PC-9 (cell line): ENCODE data around the gene TMPRSS12. TPM values are rescaled to one million over a fixed set of nuclear protein-coding genes. Genes with fewer than 3 reads are reported as not detected.
"Not testable (repeated sequence)": the region's sequence is repeated elsewhere in the genome, so short reads cannot be mapped to it uniquely, and the experiment has no call there.

ENCODE experiments used
- BruUV-seq: library from RNA; stranded (reverse); fragments of 400-500 nt; replicated peaks from 2 replicates; lab custom pipeline; 2021; lab: Mats Ljungman, UMichigan
- CTCF ChIA-PET: fragments of 300-600 bp; sonication (Branson Sonifier 250); formaldehyde crosslinking; loops from one replicate; lab custom pipeline; 2022; ENCODE audit warnings: antibody characterized with exemption; lab: Charles Lee
- POLR2A ChIA-PET: fragments of 300-600 bp; sonication (Branson Sonifier 250); formaldehyde crosslinking; loops from one replicate; lab custom pipeline; 2022; ENCODE audit warnings: antibody characterized with exemption; ENCODE audit not compliant: unreplicated experiment; lab: Charles Lee
- DNase-seq, 2 experiments: peaks; one replicate each; pipeline versions ENCODE4 v3.0.0 to v3.0.0-alpha.2; 2015 to 2022; ENCODE audit warnings: mixed read lengths in 1 of 2
- H2AFZ ChIP-seq: fragments of 200-600 bp; sonication (generic); 2 replicates; pipeline ENCODE4 v1.8.1; 2017; ENCODE audit warnings: antibody characterized with exemption
- H3F3A ChIP-seq: fragments of 200-600 bp; sonication (generic); 2 replicates; pipeline ENCODE4 v1.8.1; 2017; ENCODE audit warnings: antibody characterized with exemption, mild to moderate bottlenecking, low read depth; ENCODE audit not compliant: insufficient read depth
- H3K27ac ChIP-seq: fragments of 200-600 bp; sonication (generic); 2 replicates; pipeline ENCODE4 v1.6.1; 2016; ENCODE audit warnings: mixed run types
- H3K27me3 ChIP-seq: fragments of 200-600 bp; sonication (generic); 2 replicates; pipeline ENCODE4 v1.6.1; 2016; ENCODE audit warnings: low read depth, mixed run types; ENCODE audit not compliant: insufficient read depth
- H3K36me3 ChIP-seq: fragments of 200-600 bp; sonication (generic); 2 replicates; pipeline ENCODE4 v1.6.1; 2016; ENCODE audit warnings: low read depth, mixed run types
- H3K4me1 ChIP-seq: fragments of 200-600 bp; sonication (generic); replicated peaks from 2 replicates; pipeline ENCODE4 v1.6.1; 2016; ENCODE audit warnings: mixed run types; ENCODE audit not compliant: insufficient read depth
- H3K4me2 ChIP-seq: fragments of 200-600 bp; sonication (generic); 2 replicates; pipeline ENCODE4 v1.6.1; 2017; ENCODE audit warnings: mixed run types
- H3K4me3 ChIP-seq: fragments of 200-600 bp; sonication (generic); 2 replicates; pipeline ENCODE4 v1.6.1; 2016; ENCODE audit warnings: mixed run types
- H3K79me2 ChIP-seq: fragments of 200-600 bp; sonication (generic); 2 replicates; pipeline ENCODE4 v1.6.1; 2017; ENCODE audit warnings: low read depth, mixed run types
- H3K9me2 ChIP-seq: fragments of 200-600 bp; sonication (generic); 2 replicates; pipeline ENCODE4 v1.8.1; 2017; ENCODE audit warnings: mild to moderate bottlenecking; ENCODE audit not compliant: insufficient read depth
- H3K9me3 ChIP-seq: fragments of 200-600 bp; sonication (generic); 2 replicates; pipeline ENCODE4 v1.8.1; 2016; ENCODE audit warnings: low read depth; ENCODE audit not compliant: insufficient read depth
- H4K20me1 ChIP-seq: fragments of 200-600 bp; sonication (generic); 2 replicates; pipeline ENCODE4 v1.8.1; 2017; ENCODE audit not compliant: insufficient read depth
- EZH2 ChIP-seq: fragments of 200-600 bp; sonication (generic); IDR thresholded peaks from 2 replicates; pipeline ENCODE4 v1.8.0; 2017; ENCODE audit warnings: antibody characterized with exemption, low read depth
- intact Hi-C: fragments of 100-400 bp; cut with micrococcal nuclease; formaldehyde crosslinking; loops from one replicate; pipeline ENCODE4 v1.10.0; 2022; ENCODE audit not compliant: unreplicated experiment
- total RNA-seq: library from RNA; stranded (reverse); gene quantifications from 2 replicates; pipeline ENCODE4 v1.2.3, GENCODE V29; 2021
- TF ChIP-seq, protein P1 (sequence below): fragments of 200-600 bp; sonication (generic); conservative IDR thresholded peaks from 2 replicates; pipeline ENCODE4 v1.6.1; 2017; ENCODE audit warnings: mixed run types, antibody characterized with exemption, mild to moderate bottlenecking, moderate library complexity

The TMPRSS12 gene
- total RNA-seq, 1 experiment from 2014 or later: not detected

DNA sequence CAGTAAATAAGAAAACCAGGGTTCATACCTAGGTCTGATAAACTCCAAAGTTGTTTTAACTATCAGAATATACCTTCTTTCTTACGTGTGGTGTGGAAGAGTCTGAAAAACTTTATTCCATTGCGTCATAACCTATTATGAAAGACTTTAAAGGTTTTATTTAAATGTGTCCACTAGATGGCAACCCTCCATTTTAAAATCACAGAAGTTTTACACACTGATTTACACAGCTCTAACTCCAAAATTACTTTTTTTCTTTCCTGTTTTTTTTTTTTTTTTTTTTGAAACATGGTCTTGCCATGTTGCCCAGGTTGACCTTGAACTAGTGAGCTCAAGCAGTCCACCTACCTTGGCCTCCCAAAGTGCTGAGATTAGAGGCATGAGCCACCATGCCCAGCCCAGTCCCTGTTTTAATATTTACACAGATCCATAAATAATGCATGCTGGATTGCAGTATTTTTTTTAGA is 17.3 kb upstream of the TMPRSS12 start:
- BruUV-seq: no TSS peak
- Histone ChIP-seq H3K36me3 (no peaks in the 10 kb centered on the region), H3K27ac (peak overlapping the region; percentile 47), H2AFZ (peak overlapping the region; percentile 48; the same call in 1 of the 2 replicates), H3K4me1 (peaks cover 4% of the 10 kb centered on the region), H3K9me3 (no peaks in the 10 kb centered on the region), H3F3A (peaks cover 28% of the 10 kb centered on the region), H3K79me2 (no peaks in the 10 kb centered on the region), H3K4me2 (peak overlapping the region; percentile 46), H3K27me3 (no peaks in the 10 kb centered on the region), H3K4me3 (no peak overlapping the region), H3K9me2 (no peaks in the 10 kb centered on the region), H4K20me1 (no peaks in the 10 kb centered on the region)
- TF ChIP-seq, protein P1, sequence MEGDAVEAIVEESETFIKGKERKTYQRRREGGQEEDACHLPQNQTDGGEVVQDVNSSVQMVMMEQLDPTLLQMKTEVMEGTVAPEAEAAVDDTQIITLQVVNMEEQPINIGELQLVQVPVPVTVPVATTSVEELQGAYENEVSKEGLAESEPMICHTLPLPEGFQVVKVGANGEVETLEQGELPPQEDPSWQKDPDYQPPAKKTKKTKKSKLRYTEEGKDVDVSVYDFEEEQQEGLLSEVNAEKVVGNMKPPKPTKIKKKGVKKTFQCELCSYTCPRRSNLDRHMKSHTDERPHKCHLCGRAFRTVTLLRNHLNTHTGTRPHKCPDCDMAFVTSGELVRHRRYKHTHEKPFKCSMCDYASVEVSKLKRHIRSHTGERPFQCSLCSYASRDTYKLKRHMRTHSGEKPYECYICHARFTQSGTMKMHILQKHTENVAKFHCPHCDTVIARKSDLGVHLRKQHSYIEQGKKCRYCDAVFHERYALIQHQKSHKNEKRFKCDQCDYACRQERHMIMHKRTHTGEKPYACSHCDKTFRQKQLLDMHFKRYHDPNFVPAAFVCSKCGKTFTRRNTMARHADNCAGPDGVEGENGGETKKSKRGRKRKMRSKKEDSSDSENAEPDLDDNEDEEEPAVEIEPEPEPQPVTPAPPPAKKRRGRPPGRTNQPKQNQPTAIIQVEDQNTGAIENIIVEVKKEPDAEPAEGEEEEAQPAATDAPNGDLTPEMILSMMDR: peak; percentile 79
- TF ChIP-seq EZH2: no peak
- DNase-seq: peak in 1 of 2 experiments; percentile 66
- ChIA-PET CTCF (interaction anchor here (0.6 to 1.7 kb wide), 14 partner anchors 14 to 532 kb away, joined by 3 to 11 read pairs (median 5); no protein-coding TSS in a partner anchor), POLR2A (interaction anchor here (0.6 to 0.9 kb wide), 4 partner anchors 39 to 239 kb away, joined by 3 to 26 read pairs (median 6); no protein-coding TSS in a partner anchor)
- intact Hi-C loops: loop anchor here (1.0 to 5.0 kb wide), 5 partner anchors 58 to 997 kb away; no protein-coding TSS in a partner anchor

DNA sequence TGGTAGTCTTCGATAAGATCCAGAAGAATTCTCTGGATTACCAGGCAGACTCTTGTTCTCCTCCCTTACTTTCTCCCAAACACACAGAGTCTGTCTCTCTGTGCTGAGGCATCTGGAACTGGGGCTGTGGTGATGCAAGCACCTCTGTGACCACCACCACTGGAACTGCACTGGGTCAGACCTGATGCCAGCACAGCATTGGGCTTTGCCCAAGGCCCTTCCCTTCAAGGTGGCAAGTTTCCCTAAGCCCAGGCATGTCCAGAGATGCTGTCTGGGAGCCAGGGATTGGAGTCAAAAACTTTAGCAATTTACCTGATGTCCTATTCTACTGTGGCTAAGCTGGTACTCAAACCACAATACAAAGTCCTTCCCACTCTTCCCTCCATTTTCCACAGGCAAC is 14.6 kb upstream of the TMPRSS12 start:
- Histone ChIP-seq H3K36me3 (no peaks in the 10 kb centered on the region), H3K27ac (no peak overlapping the region), H3K4me2 (no peak overlapping the region), H3F3A (peaks cover 16% of the 10 kb centered on the region; the same call in 1 of the 2 replicates), H2AFZ (no peak overlapping the region), H3K9me2 (no peaks in the 10 kb centered on the region), H3K9me3 (peaks cover 2% of the 10 kb centered on the region; the same call in 1 of the 2 replicates), H4K20me1 (no peaks in the 10 kb centered on the region), H3K4me3 (no peak overlapping the region), H3K79me2 (no peaks in the 10 kb centered on the region), H3K4me1 (peaks cover 4% of the 10 kb centered on the region), H3K27me3 (peaks cover 5% of the 10 kb centered on the region; the same call in 1 of the 2 replicates)
- DNase-seq: no peak
- TF ChIP-seq, protein P1: no peak
- TF ChIP-seq EZH2: no peak
- no TSS peak for BruUV-seq
- CTCF ChIA-PET: interaction anchor here (0.6 kb wide), 1 partner anchor 93 kb away, joined by 3 read pairs; no protein-coding TSS in a partner anchor
- POLR2A ChIA-PET: no interaction called here
- intact Hi-C loops: loop anchor here (5.0 kb wide), 3 partner anchors 61 to 994 kb away; no protein-coding TSS in a partner anchor

DNA sequence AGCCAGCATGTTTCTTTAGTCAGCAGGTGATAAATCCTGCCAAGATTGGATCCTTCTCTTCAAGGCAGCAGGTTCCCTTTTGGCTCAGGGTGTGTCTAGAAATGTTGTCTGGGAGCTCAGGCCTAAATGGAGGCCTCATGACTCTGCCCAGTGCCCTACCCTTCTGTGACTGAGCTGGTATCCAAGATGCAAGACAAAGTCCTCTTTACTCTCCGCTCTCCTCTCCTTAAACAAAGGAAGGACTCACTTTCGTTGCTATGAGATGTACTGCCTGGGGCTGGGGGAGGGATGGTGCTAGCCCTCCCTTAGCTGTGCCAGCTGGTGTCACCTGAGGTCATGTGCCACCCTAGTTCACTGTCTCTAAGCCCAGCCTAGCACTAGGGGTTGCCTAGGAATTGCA is 13.8 kb upstream of the TMPRSS12 start:
- Histone ChIP-seq H3K4me2 (no peak overlapping the region), H2AFZ (no peak overlapping the region), H3F3A (peaks cover 13% of the 10 kb centered on the region; the same call in 1 of the 2 replicates), H3K36me3 (no peaks in the 10 kb centered on the region), H3K27ac (no peak overlapping the region), H3K9me2 (no peaks in the 10 kb centered on the region), H3K4me3 (no peak overlapping the region), H3K4me1 (peaks cover 4% of the 10 kb centered on the region), H4K20me1 (no peaks in the 10 kb centered on the region), H3K27me3 (peaks cover 6% of the 10 kb centered on the region; the same call in 1 of the 2 replicates), H3K79me2 (no peaks in the 10 kb centered on the region), H3K9me3 (peaks cover 5% of the 10 kb centered on the region; the same call in 1 of the 2 replicates)
- no peak for DNase-seq
- POLR2A ChIA-PET: no interaction called here
- intact Hi-C loops: loop anchor here (5.0 kb wide), 3 partner anchors 62 to 993 kb away; no protein-coding TSS in a partner anchor
- CTCF ChIA-PET: interaction anchor here (0.6 kb wide), 1 partner anchor 94 kb away, joined by 3 read pairs; no protein-coding TSS in a partner anchor
- BruUV-seq: no TSS peak
- TF ChIP-seq EZH2: no peak
- TF ChIP-seq, protein P1: no peak

DNA sequence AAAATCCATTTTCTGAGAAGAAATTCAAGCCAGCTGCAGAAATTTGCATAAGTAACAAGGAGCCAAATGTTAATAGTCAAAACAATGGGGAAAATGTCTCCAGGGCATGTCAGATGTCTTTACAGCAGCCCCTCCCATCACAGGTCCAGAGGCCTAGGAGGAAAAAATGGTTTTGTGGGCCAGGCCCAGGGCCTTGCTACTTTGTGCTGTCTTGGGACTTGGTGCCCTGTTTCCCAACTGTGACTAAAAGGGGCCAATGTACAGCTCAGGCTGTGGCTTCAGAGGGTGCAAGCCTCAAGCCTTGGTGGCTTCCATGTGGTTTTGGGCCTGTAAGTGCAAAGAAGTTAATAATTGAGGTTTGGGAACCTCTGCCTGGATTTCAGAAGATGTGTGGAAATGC is 8.9 kb upstream of the TMPRSS12 start:
- H2AFZ ChIP-seq, H3K27me3 ChIP-seq, H3K9me2 ChIP-seq, H3K4me2 ChIP-seq, BruUV-seq, H3K4me1 ChIP-seq, H3K36me3 ChIP-seq, H3F3A ChIP-seq, H3K27ac ChIP-seq, H3K4me3 ChIP-seq, POLR2A ChIA-PET, DNase-seq, H4K20me1 ChIP-seq, H3K79me2 ChIP-seq, CTCF ChIA-PET, intact Hi-C loops: not testable (repeated sequence)
- H3K9me3 ChIP-seq: peaks cover 11% of the 10 kb centered on the region; the same call in 1 of the 2 replicates
